Lung (tissue), 12 donors: Measurements from ENCODE around the gene ELK1. TPM values are rescaled to one million over a fixed set of nuclear protein-coding genes. Genes with fewer than 3 reads are reported as not detected.
"Not testable (repeated sequence)": the region's sequence is repeated elsewhere in the genome, so short reads cannot be mapped to it uniquely, and the experiment has no call there.

Experiments used
- ATAC-seq: fragments of 200-7000 bp; cut with Tn5 transposase; one replicate; pipeline ENCODE4 v1.9.1; 2020; ENCODE audit warnings: moderate number of reproducible peaks; ENCODE audit not compliant: insufficient read depth, low FRiP score
- DNase-seq, 3 donors: peaks; one replicate each; pipeline ENCODE4 v3.0.0-alpha.2; 2013 to 2017
- H3K27ac ChIP-seq, 2 donors: one replicate each; pipeline ENCODE4 v1.5.1; 2013; ENCODE audit warnings: mild to moderate bottlenecking in 2 of 2, moderate library complexity in 2 of 2, control low read depth in 1 of 2, inconsistent platforms in 1 of 2, low read depth in 1 of 2, low read length in 1 of 2
- H3K27me3 ChIP-seq, 3 donors: one replicate each; pipeline ENCODE4 v1.5.1; 2013; ENCODE audit warnings: low read length in 2 of 3; ENCODE audit not compliant: control insufficient read depth in 3 of 3, insufficient read depth in 3 of 3
- H3K36me3 ChIP-seq, 4 donors: one replicate each; pipeline ENCODE4 v1.5.1; 2013; ENCODE audit warnings: low read length in 4 of 4, mild to moderate bottlenecking in 1 of 4, moderate library complexity in 1 of 4; ENCODE audit not compliant: control insufficient read depth in 4 of 4, insufficient read depth in 4 of 4
- H3K4me1 ChIP-seq, 5 donors: one replicate each; pipeline ENCODE4 v1.5.1; 2013; ENCODE audit warnings: low read length in 5 of 5, mild to moderate bottlenecking in 2 of 5, moderate library complexity in 1 of 5; ENCODE audit not compliant: control insufficient read depth in 5 of 5, insufficient read depth in 5 of 5
- H3K4me3 ChIP-seq: one replicate; pipeline ENCODE4 v1.5.1; 2013; ENCODE audit warnings: mild to moderate bottlenecking, control low read depth, moderate library complexity
- H3K9ac ChIP-seq, 2 donors: one replicate each; pipeline ENCODE4 v1.5.1; 2013; ENCODE audit warnings: low read length in 2 of 2, control low read depth in 1 of 2; ENCODE audit not compliant: insufficient read depth in 1 of 2
- H3K9me3 ChIP-seq, 4 donors: one replicate each; pipeline ENCODE4 v1.5.1; 2013; ENCODE audit warnings: low read length in 3 of 4, mild to moderate bottlenecking in 1 of 4, moderate library complexity in 1 of 4; ENCODE audit not compliant: control insufficient read depth in 4 of 4, insufficient read depth in 3 of 4
- CTCF ChIP-seq: IDR thresholded peaks from 2 replicates; pipeline ENCODE4 v1.5.1; 2012; ENCODE audit warnings: mild to moderate bottlenecking; ENCODE audit errors: control extremely low read depth, extremely low read depth
- WGBS, 2 donors: extraction: QIAGEN DNeasy Blood & Tissue Kit; methylation state at CpG; one replicate each; pipeline ENCODE4 v1.1.7; 2013; 5-methylcytosine and 5-hydroxymethylcytosine counted together
- polyA plus RNA-seq, 2 donors: library from polyadenylated mRNA; stranded (reverse); fragments of 200-250 nt; gene quantifications; one replicate each; pipeline ENCODE4 v1.2.1, GENCODE V29; 2013
- total RNA-seq, 2 donors: library from RNA; depleted of rRNA in 1 of 2; stranded (reverse); fragments of >200 nt in 1 of 2; gene quantifications; one replicate each; pipeline ENCODE4 v1.2.1, GENCODE V29; 2014 to 2021
- donor health status: control.
- donor health status: control.
- donor health status: Bipolar disorder and iron deficiency.
- donor health status: healthy.
- donor health status: DM: yes; HTN: yes; CAD: no.

ELK1 gene
- total and polyA plus RNA-seq, 4 donors: 9.8 to 37.6 (median 26.2) TPM

- TF ChIP-seq CTCF: no peak
- ATAC-seq (no peak), DNase-seq (no peak)
- H3K27ac ChIP-seq: no peak overlapping the region
- H3K4me1 ChIP-seq: no peaks in the 10 kb centered on the region
- H3K36me3 ChIP-seq: no peaks in the 10 kb centered on the region
- no peaks in the 10 kb centered on the region for H3K27me3 ChIP-seq
- H3K4me3 ChIP-seq: no peak overlapping the region
- peaks cover 0 to 3% (median 0%) of the 10 kb centered on the region in 4 donors for H3K9me3 ChIP-seq
- 64 to 68% methylated on average over 6 of the region's 6 CpGs for WGBS, 2 donors
- H3K9ac ChIP-seq: no peak overlapping the region
These were observed 36.9 kb upstream of the ELK1 start for GRCh38 chrX:47687263-47687662.

- no peak overlapping the region for H3K27ac ChIP-seq
- no peaks in the 10 kb centered on the region for H3K4me1 ChIP-seq
- no peaks in the 10 kb centered on the region for H3K36me3 ChIP-seq
- H3K9me3 ChIP-seq: peaks cover 0 to 3% (median 0%) of the 10 kb centered on the region in 4 donors
- no peak overlapping the region for H3K9ac ChIP-seq
- no peaks in the 10 kb centered on the region for H3K27me3 ChIP-seq
- WGBS, 2 donors: 56 to 61% methylated on average over 3 of the region's 3 CpGs
- no peak for TF ChIP-seq CTCF
- ATAC-seq (no peak), DNase-seq (no peak)
- H3K4me3 ChIP-seq: no peak overlapping the region
These were observed 33.5 kb upstream of the ELK1 start for GRCh38 chrX:47683829-47684205.

- no peak for ATAC-seq
- WGBS, 2 donors: 76 to 92% methylated on average over 13 to 14 of the region's 14 CpGs
- TF ChIP-seq CTCF: no peak
These were observed 32.9 kb upstream of the ELK1 start for GRCh38 chrX:47683184-47683828.

GRCh38 chrX:47675959-47676859 is 25.8 kb upstream of the ELK1 start:
- not testable (repeated sequence) for H3K4me1 ChIP-seq, H3K9me3 ChIP-seq, H3K36me3 ChIP-seq, ATAC-seq, H3K9ac ChIP-seq, H3K27ac ChIP-seq, H3K27me3 ChIP-seq, H3K4me3 ChIP-seq, DNase-seq
- 65 to 71% methylated on average over 5 to 7 of the region's 7 CpGs for WGBS, 2 donors

More at GRCh38 chrX:47683184-47683828, 32.9 kb upstream of the ELK1 start:
- no peaks in the 10 kb centered on the region for H3K36me3 ChIP-seq
- H3K9me3 ChIP-seq: peaks cover 0 to 3% (median 0%) of the 10 kb centered on the region in 4 donors
- no peaks in the 10 kb centered on the region for H3K4me1 ChIP-seq
- DNase-seq: no peak
- no peak overlapping the region for H3K9ac ChIP-seq
- no peak overlapping the region for H3K27ac ChIP-seq
- no peak overlapping the region for H3K4me3 ChIP-seq
- H3K27me3 ChIP-seq: no peaks in the 10 kb centered on the region
